22Rv1 (cell line): ENCODE data around the gene NRXN3.

Experiments
- H3K27ac ChIP-seq: fragments of 450-650 bp; 2 replicates; pipeline ENCODE4 v1.5.1; 2017
- ZFX ChIP-seq: fragments of 450-650 bp; IDR thresholded peaks from 2 replicates; pipeline ENCODE4 v1.6.1; 2017; ENCODE audit warnings: antibody characterized with exemption, borderline replicate concordance
- TF ChIP-seq, protein P1 (sequence below): fragments of 450-650 bp; IDR thresholded peaks from 2 replicates; pipeline ENCODE4 v1.5.1; 2017; ENCODE audit warnings: mild to moderate bottlenecking

The NRXN3 gene

DNA sequence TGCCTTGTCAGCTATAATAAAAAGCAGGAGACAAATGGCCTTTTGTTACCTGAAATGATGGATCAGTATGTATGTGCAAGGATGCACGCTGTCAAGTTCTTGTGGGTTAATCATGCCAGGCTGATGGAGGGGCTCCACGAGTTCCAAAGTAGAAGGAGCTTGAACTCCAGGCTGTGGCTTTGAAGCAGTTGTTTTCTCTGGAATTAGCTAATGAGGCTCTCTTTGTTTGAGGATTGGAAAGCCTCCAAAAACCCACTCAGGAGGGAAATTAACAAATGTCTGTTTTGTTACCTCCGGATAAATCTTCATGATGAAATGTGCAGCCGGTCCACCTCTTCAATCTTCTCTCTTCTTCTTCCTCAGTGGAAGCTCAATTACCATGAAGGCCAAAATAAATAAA is 1435.7 kb downstream of the NRXN3 start:
- TF ChIP-seq, protein P1, sequence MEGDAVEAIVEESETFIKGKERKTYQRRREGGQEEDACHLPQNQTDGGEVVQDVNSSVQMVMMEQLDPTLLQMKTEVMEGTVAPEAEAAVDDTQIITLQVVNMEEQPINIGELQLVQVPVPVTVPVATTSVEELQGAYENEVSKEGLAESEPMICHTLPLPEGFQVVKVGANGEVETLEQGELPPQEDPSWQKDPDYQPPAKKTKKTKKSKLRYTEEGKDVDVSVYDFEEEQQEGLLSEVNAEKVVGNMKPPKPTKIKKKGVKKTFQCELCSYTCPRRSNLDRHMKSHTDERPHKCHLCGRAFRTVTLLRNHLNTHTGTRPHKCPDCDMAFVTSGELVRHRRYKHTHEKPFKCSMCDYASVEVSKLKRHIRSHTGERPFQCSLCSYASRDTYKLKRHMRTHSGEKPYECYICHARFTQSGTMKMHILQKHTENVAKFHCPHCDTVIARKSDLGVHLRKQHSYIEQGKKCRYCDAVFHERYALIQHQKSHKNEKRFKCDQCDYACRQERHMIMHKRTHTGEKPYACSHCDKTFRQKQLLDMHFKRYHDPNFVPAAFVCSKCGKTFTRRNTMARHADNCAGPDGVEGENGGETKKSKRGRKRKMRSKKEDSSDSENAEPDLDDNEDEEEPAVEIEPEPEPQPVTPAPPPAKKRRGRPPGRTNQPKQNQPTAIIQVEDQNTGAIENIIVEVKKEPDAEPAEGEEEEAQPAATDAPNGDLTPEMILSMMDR: no peak
- TF ChIP-seq ZFX: no peak

DNA sequence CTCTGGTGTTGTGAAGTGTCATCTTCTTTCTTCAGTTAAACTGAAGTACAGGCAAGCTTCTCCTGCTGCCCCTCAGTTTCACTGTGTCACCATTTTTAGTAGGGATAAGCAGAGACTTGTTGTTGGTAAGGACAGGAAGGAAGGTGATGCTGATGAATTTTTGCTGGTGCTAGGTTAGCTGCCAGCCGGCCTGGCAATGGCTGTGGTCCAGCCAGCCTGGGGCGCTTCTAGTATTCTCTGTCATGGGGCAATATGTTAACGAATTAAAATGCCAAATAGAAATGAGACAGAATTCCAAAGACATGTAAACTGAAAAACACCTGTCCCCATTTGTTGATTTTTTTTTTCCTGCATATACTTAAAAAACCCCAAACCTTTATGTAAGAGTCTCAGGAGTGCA is 1438.3 kb downstream of the NRXN3 start:
- no peak overlapping the region for H3K27ac ChIP-seq
- no peak for TF ChIP-seq ZFX
- TF ChIP-seq, protein P1: no peak

More for the DNA sequence above, 1435.7 kb downstream of the NRXN3 start:
- no peak overlapping the region for H3K27ac ChIP-seq

DNA sequence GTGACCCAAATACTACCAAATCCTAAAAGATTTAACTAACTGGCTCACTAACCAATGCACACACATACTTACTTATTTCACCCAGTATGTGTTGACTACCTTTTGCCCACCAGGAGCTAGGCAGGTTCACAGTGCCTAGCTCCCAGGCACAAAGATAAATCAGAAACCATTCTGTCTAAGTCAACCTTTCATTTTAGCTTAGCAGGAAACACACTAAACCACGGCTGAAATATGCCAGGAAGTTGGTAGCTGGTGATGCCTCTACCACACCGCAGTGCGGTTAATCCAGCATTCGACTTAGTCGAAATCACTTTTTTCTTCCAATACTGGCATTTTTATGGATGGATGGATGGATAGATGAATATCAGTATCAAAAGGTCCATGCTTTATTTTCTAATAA is 1443.5 kb downstream of the NRXN3 start:
- H3K27ac ChIP-seq: no peak overlapping the region
- TF ChIP-seq, protein P1: no peak
- no peak for TF ChIP-seq ZFX

DNA sequence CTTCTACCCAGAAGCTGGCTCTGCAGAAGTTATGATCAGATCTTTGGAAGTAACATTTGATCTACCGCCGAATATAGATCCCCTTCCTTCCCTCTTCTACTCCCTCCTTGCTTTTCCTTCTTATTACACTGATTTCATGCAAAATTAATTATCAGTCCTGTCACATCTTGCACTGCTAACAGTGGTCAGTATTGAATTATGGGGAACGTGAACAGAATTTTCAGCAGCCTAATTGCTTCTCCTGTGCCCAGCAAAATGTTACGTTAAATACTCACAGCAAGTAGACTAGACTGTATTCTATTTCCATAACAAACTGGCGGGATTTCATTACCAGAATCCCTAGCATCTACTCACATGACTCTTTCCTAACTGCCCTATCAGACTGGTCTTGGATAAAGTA is 1444.3 kb downstream of the NRXN3 start:
- TF ChIP-seq, protein P1: no peak
- TF ChIP-seq ZFX: no peak
- no peak overlapping the region for H3K27ac ChIP-seq

DNA sequence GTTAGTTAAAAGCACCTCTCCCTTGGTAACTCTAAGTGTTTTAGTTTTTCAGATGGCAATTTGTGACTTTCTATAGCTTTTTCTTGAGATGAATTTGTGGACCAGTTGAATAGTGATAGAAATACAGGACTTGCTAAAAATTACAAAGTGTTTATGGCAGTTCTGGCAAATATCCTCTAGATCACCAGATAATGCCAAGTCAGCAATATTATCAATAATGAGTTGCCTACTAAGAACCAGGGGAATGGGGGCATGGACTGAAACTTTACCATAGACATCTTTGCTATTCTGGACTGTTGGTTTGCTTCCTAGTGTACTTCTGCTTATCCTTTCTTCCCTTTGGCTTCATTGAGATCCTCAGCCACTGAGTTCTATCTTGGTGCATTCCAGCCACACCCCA is 1456.9 kb downstream of the NRXN3 start:
- TF ChIP-seq, protein P1: no peak
- no peak for TF ChIP-seq ZFX
- H3K27ac ChIP-seq: no peak overlapping the region

DNA sequence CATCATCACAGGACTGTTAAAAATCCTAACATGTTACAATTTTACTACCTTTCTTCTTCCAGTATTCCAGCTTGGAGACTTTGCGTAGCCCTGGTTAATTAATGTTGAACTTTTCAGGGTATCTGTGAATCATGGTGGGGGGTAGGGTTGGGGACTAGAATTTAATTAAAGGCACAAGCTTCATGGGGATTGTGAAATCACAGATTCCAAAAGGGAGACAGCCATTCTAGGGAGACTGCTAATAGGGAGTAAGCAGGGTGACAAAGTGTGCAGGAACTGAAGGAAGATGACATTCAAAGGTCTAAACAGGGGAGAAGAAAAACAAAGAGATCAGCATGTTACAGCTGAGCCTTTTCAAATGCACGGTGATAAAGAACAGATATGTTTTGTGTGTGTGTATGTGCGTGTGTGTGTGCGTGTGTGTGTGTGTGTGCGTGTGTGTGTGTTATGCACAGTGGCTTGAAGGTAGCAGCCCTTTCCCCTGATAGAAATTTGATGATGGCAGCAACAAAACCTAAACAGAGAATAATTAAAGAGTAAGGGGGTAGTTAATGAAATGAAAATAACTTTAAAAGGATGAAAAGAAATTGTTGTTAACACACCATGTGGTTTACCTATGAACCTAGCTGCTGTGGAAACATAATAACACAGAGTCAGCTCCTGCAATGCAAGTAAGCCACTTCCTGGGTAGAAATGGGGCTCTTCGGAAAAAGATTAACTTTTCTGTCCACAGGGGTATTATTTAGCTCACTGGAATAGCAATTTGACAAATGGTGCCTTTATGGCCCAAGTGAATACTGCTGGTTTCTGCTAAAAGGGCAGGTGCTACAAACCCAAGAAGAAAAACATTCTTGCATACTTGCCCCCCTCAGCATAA is 1459.5 kb downstream of the NRXN3 start:
- TF ChIP-seq ZFX: no peak
- TF ChIP-seq, protein P1: no peak
- no peak overlapping the region for H3K27ac ChIP-seq

DNA sequence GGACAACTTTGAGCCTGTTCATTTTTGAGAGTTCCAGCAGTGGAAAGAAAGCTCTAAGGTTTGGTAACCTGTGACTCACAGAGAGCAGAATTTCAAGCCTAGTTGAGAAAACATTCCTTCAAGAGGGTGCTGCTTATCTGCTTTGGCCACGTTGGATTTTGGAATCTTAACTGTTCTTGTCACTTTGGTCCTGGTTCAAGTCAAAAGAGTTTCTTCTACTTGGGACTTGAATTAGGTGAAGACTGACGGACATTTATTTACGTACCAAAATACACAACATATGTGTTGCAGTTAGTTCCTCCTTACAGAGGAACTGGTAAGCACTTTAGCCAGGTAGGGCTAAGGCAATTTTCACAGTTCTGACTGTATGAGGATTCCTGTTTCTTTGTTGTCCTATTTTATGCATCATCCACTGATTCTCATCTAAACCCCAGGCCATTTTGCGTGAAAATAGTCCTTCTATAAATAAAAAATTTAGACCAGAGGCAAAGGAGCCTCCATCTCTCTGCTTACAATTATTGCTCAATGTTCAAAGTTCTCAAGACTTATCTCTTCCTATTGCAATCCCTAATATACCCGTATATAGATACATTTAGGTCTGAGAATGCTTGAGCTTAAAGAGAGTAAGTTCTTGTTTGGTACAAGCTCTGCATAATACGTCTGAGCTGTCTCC is 1460.3 kb downstream of the NRXN3 start:
- TF ChIP-seq, protein P1: no peak
- TF ChIP-seq ZFX: no peak
- H3K27ac ChIP-seq: no peak overlapping the region
